ENCODE measurements around the gene C2orf76. TPM values are rescaled to one million over a fixed set of nuclear protein-coding genes. Genes with fewer than 3 reads are reported as not detected.
A peak's percentile ranks its signal among the peaks of the same experiment; 100 is the strongest.

C2orf76 gene
- total RNA-seq, 1 experiment from 2014 or later, result 9.7 TPM

DNA sequence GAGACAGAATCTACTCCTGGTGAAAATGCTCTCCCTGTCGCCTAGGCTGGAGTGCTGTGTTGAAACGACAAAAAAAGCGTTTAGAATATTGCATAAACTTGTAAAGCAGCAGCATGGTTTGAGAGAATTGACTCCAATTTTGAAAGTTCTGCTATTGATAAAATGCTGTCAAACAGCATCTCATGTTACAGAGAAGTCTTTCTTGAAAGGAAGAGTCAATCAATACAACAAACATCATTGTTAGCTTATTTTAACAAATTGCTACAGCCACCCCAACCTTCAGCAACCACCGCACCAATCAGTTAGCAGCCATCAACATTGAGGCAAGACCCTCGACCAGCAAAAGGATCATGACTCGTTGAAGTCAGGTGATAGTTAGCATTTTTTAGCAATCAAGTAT is 6.9 kb downstream of the C2orf76 start:
- POLR2A ChIA-PET, result no interaction called here
- Mint-ChIP-seq H3K27me3 (ENCODE audit: insufficient read depth, unreplicated experiment) (no peaks in the 10 kb centered on the region), H3K4me1 (ENCODE audit: insufficient read depth, unreplicated experiment) (peaks cover 6% of the 10 kb centered on the region), H3K9me3 (ENCODE audit: unreplicated experiment) (no peaks in the 10 kb centered on the region), H3K27ac (ENCODE audit: low read depth, unreplicated experiment) (no peak overlapping the region), H3K36me3 (ENCODE audit: insufficient read depth, unreplicated experiment) (no peaks in the 10 kb centered on the region), H3K4me3 (ENCODE audit: unreplicated experiment) (no peak overlapping the region)
- intact Hi-C loops (cut with micrococcal nuclease), result loop anchor here (10.0 kb wide), 1 partner anchor 135 kb away; the partner anchor contains the start of gene STEAP3
- TF ChIP-seq, protein P1, sequence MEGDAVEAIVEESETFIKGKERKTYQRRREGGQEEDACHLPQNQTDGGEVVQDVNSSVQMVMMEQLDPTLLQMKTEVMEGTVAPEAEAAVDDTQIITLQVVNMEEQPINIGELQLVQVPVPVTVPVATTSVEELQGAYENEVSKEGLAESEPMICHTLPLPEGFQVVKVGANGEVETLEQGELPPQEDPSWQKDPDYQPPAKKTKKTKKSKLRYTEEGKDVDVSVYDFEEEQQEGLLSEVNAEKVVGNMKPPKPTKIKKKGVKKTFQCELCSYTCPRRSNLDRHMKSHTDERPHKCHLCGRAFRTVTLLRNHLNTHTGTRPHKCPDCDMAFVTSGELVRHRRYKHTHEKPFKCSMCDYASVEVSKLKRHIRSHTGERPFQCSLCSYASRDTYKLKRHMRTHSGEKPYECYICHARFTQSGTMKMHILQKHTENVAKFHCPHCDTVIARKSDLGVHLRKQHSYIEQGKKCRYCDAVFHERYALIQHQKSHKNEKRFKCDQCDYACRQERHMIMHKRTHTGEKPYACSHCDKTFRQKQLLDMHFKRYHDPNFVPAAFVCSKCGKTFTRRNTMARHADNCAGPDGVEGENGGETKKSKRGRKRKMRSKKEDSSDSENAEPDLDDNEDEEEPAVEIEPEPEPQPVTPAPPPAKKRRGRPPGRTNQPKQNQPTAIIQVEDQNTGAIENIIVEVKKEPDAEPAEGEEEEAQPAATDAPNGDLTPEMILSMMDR (IDR thresholded peaks at IDR 0.05; ENCODE audit: unreplicated experiment), result no peak
- no TSS peak for BruUV-seq (replicated peaks)
- no peak for DNase-seq (ENCODE audit: unreplicated experiment)
- CTCF ChIA-PET, result no interaction called here

DNA sequence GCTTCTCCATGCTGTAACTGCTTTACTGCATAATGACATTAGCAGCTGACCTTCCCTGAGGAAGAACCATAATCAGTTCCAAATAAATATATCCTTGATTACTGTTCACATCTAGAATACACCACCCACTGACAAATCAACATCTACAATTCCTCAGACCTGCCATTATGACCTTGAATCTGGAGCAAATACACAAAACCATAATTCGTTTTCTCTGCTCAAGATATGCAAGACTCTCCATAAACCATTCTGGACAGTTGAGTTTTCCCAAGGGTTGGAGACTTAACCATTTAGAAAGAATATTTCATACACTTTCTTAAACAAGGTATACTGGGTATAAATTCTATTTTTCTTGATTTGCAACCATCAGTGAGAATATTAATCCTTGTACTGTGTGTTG is 11.8 kb downstream of the C2orf76 start:
- POLR2A ChIA-PET, result interaction anchor here (1.2 to 1.3 kb wide), 2 partner anchors 11 to 12 kb away, joined by 4 read pairs; partner anchors contain the start of genes C2orf76 and DBI
- no peaks in the 10 kb centered on the region for H3K36me3 Mint-ChIP-seq (ENCODE audit: insufficient read depth, unreplicated experiment)
- H3K27me3 Mint-ChIP-seq (ENCODE audit: insufficient read depth, unreplicated experiment), result no peaks in the 10 kb centered on the region
- H3K4me1 Mint-ChIP-seq (ENCODE audit: insufficient read depth, unreplicated experiment), result no peaks in the 10 kb centered on the region
- no TSS peak for BruUV-seq (replicated peaks)
- TF ChIP-seq, protein P1 (IDR thresholded peaks at IDR 0.05; ENCODE audit: unreplicated experiment), result no peak
- no peak for DNase-seq (ENCODE audit: unreplicated experiment)
- H3K9me3 Mint-ChIP-seq (ENCODE audit: unreplicated experiment), result no peaks in the 10 kb centered on the region
- no peak overlapping the region for H3K4me3 Mint-ChIP-seq (ENCODE audit: unreplicated experiment)
- CTCF ChIA-PET, result interaction anchor here (0.6 kb wide), 2 partner anchors 8 to 326 kb away, joined by 3 read pairs; no protein-coding TSS in a partner anchor
- intact Hi-C loops (cut with micrococcal nuclease), result no loop called here
- no peak overlapping the region for H3K27ac Mint-ChIP-seq (ENCODE audit: low read depth, unreplicated experiment)

DNA sequence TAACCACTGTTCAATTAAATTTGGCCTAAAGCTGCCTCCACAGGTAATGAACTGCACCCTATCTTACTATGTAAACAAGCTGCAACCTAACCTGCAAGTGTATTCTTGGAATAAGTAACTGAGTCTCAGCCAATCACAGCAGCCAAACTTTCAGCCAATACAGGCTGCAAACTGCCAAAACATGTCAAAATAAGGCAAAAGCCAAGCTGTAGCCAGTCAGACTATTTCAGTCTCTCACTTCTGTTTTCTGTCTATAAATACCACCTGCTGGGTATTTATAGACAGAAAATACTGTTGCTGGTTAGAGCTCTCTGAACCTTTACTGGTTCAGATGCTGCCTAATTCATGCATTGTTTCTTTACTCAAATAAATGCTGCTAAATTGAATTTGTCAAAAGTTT is 14.3 kb downstream of the C2orf76 start:
- no TSS peak for BruUV-seq (replicated peaks)
- Mint-ChIP-seq H3K36me3 (ENCODE audit: insufficient read depth, unreplicated experiment) (no peaks in the 10 kb centered on the region), H3K9me3 (ENCODE audit: unreplicated experiment) (no peaks in the 10 kb centered on the region), H3K27me3 (ENCODE audit: insufficient read depth, unreplicated experiment) (no peaks in the 10 kb centered on the region), H3K27ac (ENCODE audit: low read depth, unreplicated experiment) (no peak overlapping the region), H3K4me1 (ENCODE audit: insufficient read depth, unreplicated experiment) (peaks cover 7% of the 10 kb centered on the region), H3K4me3 (ENCODE audit: unreplicated experiment) (no peak overlapping the region)
- TF ChIP-seq, protein P1 (IDR thresholded peaks at IDR 0.05; ENCODE audit: unreplicated experiment), result no peak
- ChIA-PET POLR2A (interaction anchor here (0.6 to 5.5 kb wide), 5 partner anchors 10 to 184 kb away, joined by 3 to 45 read pairs (median 5); partner anchors contain the start of genes C2orf76 and DBI), CTCF (interaction anchor here (1.5 kb wide), 1 partner anchor 14 kb away, joined by 4 read pairs; the partner anchor contains the start of genes C2orf76 and DBI)
- intact Hi-C loops (cut with micrococcal nuclease), result no loop called here
- DNase-seq (ENCODE audit: unreplicated experiment), result peak; percentile 29

GRCh38 chr2:119350311-119350998 is 16.2 kb downstream of the C2orf76 start:
- BruUV-seq (replicated peaks), result no TSS peak
- Mint-ChIP-seq H3K4me3 (ENCODE audit: unreplicated experiment) (no peak overlapping the region), H3K36me3 (ENCODE audit: insufficient read depth, unreplicated experiment) (no peaks in the 10 kb centered on the region), H3K27me3 (ENCODE audit: insufficient read depth, unreplicated experiment) (no peaks in the 10 kb centered on the region), H3K27ac (ENCODE audit: low read depth, unreplicated experiment) (no peak overlapping the region), H3K4me1 (ENCODE audit: insufficient read depth, unreplicated experiment) (peaks cover 7% of the 10 kb centered on the region), H3K9me3 (ENCODE audit: unreplicated experiment) (no peaks in the 10 kb centered on the region)
- TF ChIP-seq, protein P1 (IDR thresholded peaks at IDR 0.05; ENCODE audit: unreplicated experiment), result no peak
- ChIA-PET CTCF (interaction anchor here (0.5 to 1.0 kb wide), 4 partner anchors 12 to 310 kb away, joined by 3 to 4 read pairs (median 4); no protein-coding TSS in a partner anchor), POLR2A (interaction anchor here (0.5 to 5.5 kb wide), 5 partner anchors 10 to 314 kb away, joined by 3 to 45 read pairs (median 6); partner anchors contain the start of genes C2orf76 and DBI)
- intact Hi-C loops (cut with micrococcal nuclease), result no loop called here
- DNase-seq (ENCODE audit: unreplicated experiment), result no peak
